HepG2 (cell line): ENCODE results near the gene BICRAL.

ENCODE experiments used
- CHD4 ChIP-seq: fragments of 200-600 bp; sonication (generic); IDR thresholded peaks from 2 replicates; pipeline ENCODE4 v1.7.0; 2017; ENCODE audit warnings: mild to moderate bottlenecking, low read length, borderline replicate concordance
- LCORL ChIP-seq, 2 experiments: fragments of 450-650 bp in 1 of 2; sonication (generic) in 1 of 2; formaldehyde crosslinking in 1 of 2; IDR thresholded peaks; 2 replicates each; pipeline versions ENCODE4 v1.5.0 to v1.6.1; 2017 to 2020; ENCODE audit warnings: antibody characterized with exemption in 1 of 2, missing genetic modification reagents in 1 of 2
- MTF2 ChIP-seq: sonication (generic); formaldehyde crosslinking; IDR thresholded peaks from 2 replicates; pipeline ENCODE4 v1.5.0; 2020; ENCODE audit warnings: missing genetic modification reagents, borderline replicate concordance
- RNF2 ChIP-seq: fragments of 450-650 bp; conservative IDR thresholded peaks from 2 replicates; pipeline ENCODE4 v1.6.1; 2016; ENCODE audit warnings: low read depth
- ZNF644 ChIP-seq: IDR thresholded peaks from 2 replicates; pipeline ENCODE4 v1.6.1; 2016; ENCODE audit warnings: low read depth
- TF ChIP-seq, protein P1 (sequence below): sonication (generic); formaldehyde crosslinking; IDR thresholded peaks from 2 replicates; pipeline ENCODE4 v1.5.0; 2020; ENCODE audit warnings: mild to moderate bottlenecking, missing genetic modification reagents, moderate library complexity
- TF ChIP-seq, protein P2 (sequence below): sonication (generic); formaldehyde crosslinking; conservative IDR thresholded peaks from 2 replicates; pipeline ENCODE4 v1.8.1; 2023; ENCODE audit warnings: missing genetic modification reagents
- TF ChIP-seq, protein P3 (sequence below): sonication (generic); formaldehyde crosslinking; IDR thresholded peaks from 2 replicates; pipeline ENCODE4 v1.4.0; 2020; ENCODE audit warnings: mild to moderate bottlenecking, missing genetic modification reagents

DNA sequence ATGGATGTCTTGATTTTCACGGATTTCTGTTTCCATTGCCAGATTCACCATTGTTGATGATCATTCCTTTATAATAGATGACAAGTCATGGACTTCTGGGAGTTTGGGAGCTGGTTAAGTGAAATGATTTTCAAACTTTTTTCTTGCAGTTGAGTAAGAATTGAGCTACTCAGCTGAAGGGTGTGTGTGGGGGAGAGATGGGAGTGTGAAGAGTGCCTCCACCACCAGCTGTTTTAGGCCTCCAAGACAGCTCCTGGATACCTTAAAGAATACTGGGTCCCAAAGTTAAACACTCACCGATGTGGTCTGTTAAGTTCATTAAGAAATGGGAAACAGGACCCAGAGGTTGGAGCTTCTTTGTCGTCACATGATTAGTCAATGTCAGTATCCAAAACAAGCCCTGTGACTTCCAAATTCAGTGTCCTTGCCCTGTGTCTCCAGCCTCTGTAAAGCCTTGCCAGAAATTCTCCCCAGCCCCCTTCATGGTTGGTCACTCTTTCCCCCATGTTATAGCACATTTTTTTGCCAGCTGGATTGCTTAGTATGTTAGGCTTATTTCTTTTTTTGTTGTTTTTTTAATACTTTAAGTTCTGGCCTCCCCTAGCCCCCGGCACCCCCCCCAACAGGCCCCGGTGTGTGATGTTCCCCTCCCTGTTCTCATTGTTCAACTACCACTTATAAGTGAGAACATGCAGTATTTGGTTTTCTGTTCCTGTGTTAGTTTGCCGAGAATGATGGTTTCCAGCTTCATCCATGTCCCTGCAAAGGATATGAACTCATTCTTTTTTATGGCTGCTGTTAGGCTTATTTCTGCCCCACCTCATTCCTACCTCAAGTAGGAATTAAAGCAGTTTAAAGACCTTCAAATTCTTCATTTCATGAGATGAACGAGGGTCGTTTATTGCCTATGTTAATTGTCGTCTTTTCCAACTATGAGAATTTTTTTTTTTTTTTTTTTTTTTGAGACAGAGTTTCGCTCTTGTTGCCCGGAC, 26.9 kb downstream of the BICRAL start:
- TF ChIP-seq, protein P1, sequence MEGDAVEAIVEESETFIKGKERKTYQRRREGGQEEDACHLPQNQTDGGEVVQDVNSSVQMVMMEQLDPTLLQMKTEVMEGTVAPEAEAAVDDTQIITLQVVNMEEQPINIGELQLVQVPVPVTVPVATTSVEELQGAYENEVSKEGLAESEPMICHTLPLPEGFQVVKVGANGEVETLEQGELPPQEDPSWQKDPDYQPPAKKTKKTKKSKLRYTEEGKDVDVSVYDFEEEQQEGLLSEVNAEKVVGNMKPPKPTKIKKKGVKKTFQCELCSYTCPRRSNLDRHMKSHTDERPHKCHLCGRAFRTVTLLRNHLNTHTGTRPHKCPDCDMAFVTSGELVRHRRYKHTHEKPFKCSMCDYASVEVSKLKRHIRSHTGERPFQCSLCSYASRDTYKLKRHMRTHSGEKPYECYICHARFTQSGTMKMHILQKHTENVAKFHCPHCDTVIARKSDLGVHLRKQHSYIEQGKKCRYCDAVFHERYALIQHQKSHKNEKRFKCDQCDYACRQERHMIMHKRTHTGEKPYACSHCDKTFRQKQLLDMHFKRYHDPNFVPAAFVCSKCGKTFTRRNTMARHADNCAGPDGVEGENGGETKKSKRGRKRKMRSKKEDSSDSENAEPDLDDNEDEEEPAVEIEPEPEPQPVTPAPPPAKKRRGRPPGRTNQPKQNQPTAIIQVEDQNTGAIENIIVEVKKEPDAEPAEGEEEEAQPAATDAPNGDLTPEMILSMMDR (CRISPR knock-in tag) = no peak
- TF ChIP-seq, protein P2, sequence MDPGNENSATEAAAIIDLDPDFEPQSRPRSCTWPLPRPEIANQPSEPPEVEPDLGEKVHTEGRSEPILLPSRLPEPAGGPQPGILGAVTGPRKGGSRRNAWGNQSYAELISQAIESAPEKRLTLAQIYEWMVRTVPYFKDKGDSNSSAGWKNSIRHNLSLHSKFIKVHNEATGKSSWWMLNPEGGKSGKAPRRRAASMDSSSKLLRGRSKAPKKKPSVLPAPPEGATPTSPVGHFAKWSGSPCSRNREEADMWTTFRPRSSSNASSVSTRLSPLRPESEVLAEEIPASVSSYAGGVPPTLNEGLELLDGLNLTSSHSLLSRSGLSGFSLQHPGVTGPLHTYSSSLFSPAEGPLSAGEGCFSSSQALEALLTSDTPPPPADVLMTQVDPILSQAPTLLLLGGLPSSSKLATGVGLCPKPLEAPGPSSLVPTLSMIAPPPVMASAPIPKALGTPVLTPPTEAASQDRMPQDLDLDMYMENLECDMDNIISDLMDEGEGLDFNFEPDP (CRISPR knock-in tag) = no peak
- TF ChIP-seq LCORL (IDR thresholded peaks at IDR 0.05) = no peak
- TF ChIP-seq LCORL (CRISPR knock-in tag; IDR thresholded peaks at IDR 0.05) = no peak
- TF ChIP-seq ZNF644 (CRISPR knock-in tag) = no peak
- no peak for TF ChIP-seq CHD4
- TF ChIP-seq MTF2 (CRISPR knock-in tag) = no peak
- TF ChIP-seq, protein P3, sequence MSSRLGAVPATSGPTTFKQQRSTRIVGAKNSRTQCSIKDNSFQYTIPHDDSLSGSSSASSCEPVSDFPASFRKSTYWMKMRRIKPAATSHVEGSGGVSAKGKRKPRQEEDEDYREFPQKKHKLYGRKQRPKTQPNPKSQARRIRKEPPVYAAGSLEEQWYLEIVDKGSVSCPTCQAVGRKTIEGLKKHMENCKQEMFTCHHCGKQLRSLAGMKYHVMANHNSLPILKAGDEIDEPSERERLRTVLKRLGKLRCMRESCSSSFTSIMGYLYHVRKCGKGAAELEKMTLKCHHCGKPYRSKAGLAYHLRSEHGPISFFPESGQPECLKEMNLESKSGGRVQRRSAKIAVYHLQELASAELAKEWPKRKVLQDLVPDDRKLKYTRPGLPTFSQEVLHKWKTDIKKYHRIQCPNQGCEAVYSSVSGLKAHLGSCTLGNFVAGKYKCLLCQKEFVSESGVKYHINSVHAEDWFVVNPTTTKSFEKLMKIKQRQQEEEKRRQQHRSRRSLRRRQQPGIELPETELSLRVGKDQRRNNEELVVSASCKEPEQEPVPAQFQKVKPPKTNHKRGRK (CRISPR knock-in tag) = no peak
- no peak for TF ChIP-seq RNF2
